ENCODE data around the gene PPFIA4.

The PPFIA4 gene

DNA sequence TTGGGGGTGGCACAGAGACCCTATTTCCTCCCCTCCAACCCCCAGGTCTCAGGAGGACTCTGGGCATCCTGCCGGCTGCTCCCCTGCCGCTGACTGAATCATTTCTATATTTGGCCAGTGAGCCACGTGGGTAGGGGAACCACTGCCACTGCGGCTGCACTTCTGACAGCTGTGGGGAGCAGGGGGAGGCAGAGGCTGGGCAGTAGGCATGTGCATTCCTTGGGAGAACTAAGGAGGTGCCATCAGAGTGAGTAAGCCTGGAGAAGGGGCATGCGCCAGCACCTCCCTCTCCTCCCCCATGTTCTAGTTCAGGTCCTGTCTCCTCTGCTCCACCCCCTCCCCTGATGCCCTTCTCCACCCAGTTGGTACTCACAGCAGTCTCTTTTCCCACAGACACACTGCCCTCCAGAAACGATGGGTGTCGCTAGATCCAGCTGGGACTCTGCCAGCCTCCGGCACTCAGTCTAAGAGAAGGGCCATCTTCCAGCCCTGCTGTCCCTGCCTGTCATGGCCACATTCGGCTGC lies 12.0 kb downstream of the PPFIA4 start:
- Histone ChIP-seq H3K79me2 (ENCODE audit: insufficient read depth, low read depth) (no peaks in the 10 kb centered on the region), H4K20me1 (ENCODE audit: insufficient read depth) (no peaks in the 10 kb centered on the region), H3K27ac (peak overlapping the region; percentile 3; the same call in 1 of the 2 replicates), H3K4me2 (peak overlapping the region; percentile 84), H3K9ac (peak overlapping the region; percentile 22; the same call in 1 of the 2 replicates), H3K4me1 (ENCODE audit: low read depth, poor library complexity, severe bottlenecking) (peaks cover 67% of the 10 kb centered on the region), H3K36me3 (ENCODE audit: insufficient read depth) (no peaks in the 10 kb centered on the region), H3K27me3 (ENCODE audit: insufficient read depth, low read depth) (no peaks in the 10 kb centered on the region), H2AFZ (ENCODE audit: low read depth) (peak overlapping the region; percentile 78), H3K4me3 (IDR thresholded peaks at IDR 0.05; ENCODE audit: insufficient read depth, low read depth, low read length) (peak overlapping the region; percentile 67)
- TF ChIP-seq, protein P1, sequence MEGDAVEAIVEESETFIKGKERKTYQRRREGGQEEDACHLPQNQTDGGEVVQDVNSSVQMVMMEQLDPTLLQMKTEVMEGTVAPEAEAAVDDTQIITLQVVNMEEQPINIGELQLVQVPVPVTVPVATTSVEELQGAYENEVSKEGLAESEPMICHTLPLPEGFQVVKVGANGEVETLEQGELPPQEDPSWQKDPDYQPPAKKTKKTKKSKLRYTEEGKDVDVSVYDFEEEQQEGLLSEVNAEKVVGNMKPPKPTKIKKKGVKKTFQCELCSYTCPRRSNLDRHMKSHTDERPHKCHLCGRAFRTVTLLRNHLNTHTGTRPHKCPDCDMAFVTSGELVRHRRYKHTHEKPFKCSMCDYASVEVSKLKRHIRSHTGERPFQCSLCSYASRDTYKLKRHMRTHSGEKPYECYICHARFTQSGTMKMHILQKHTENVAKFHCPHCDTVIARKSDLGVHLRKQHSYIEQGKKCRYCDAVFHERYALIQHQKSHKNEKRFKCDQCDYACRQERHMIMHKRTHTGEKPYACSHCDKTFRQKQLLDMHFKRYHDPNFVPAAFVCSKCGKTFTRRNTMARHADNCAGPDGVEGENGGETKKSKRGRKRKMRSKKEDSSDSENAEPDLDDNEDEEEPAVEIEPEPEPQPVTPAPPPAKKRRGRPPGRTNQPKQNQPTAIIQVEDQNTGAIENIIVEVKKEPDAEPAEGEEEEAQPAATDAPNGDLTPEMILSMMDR (conservative IDR thresholded peaks at IDR 0.05; ENCODE audit: low read depth, low read length), result peak; percentile 21; the same call in 1 of the 2 replicates

DNA sequence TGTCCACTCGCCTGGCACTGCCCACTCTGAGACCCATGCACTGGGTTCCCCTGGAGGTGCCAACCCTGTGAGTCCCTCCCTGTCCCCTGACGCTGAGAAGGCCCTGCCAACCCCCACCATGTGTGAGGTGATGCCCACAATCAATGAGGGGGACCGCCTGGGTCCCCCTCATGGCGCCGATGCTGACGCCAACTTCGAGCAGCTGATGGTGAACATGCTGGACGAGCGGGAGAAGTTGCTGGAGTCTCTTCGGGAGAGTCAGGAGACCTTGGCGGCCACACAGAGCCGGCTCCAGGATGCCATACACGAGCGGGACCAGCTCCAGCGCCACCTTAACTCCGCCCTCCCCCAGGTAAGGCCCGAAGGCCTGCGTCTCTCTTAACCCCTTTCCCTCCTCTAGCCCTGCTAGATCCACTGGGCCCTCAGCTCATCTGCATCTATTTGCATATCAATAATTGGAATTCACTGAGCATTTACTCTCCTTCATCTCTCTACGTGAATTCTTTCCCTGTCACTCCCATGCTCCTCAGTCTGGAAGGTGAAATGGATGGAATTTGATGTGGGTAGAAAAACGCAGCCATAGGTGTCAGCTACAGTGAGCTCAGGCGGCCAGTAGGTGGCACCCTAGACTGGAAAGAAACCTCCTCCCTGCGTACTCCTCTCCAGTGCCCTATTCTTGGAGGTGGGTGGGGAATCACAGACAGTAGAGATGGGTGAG lies 12.8 kb downstream of the PPFIA4 start:
- Histone ChIP-seq H3K27ac (peak overlapping the region; percentile 3; the same call in 1 of the 2 replicates), H4K20me1 (ENCODE audit: insufficient read depth) (no peaks in the 10 kb centered on the region), H3K4me2 (peak overlapping the region; percentile 84), H3K36me3 (ENCODE audit: insufficient read depth) (no peaks in the 10 kb centered on the region), H3K4me1 (ENCODE audit: low read depth, poor library complexity, severe bottlenecking) (peaks cover 64% of the 10 kb centered on the region), H2AFZ (ENCODE audit: low read depth) (peak overlapping the region; percentile 78; the same call in 1 of the 2 replicates), H3K27me3 (ENCODE audit: insufficient read depth, low read depth) (no peaks in the 10 kb centered on the region), H3K9ac (peak overlapping the region; percentile 22; the same call in 1 of the 2 replicates), H3K79me2 (ENCODE audit: insufficient read depth, low read depth) (no peaks in the 10 kb centered on the region), H3K4me3 (IDR thresholded peaks at IDR 0.05; ENCODE audit: insufficient read depth, low read depth, low read length) (peak overlapping the region; percentile 61)
- TF ChIP-seq, protein P1 (conservative IDR thresholded peaks at IDR 0.05; ENCODE audit: low read depth, low read length), result peak; percentile 98

DNA sequence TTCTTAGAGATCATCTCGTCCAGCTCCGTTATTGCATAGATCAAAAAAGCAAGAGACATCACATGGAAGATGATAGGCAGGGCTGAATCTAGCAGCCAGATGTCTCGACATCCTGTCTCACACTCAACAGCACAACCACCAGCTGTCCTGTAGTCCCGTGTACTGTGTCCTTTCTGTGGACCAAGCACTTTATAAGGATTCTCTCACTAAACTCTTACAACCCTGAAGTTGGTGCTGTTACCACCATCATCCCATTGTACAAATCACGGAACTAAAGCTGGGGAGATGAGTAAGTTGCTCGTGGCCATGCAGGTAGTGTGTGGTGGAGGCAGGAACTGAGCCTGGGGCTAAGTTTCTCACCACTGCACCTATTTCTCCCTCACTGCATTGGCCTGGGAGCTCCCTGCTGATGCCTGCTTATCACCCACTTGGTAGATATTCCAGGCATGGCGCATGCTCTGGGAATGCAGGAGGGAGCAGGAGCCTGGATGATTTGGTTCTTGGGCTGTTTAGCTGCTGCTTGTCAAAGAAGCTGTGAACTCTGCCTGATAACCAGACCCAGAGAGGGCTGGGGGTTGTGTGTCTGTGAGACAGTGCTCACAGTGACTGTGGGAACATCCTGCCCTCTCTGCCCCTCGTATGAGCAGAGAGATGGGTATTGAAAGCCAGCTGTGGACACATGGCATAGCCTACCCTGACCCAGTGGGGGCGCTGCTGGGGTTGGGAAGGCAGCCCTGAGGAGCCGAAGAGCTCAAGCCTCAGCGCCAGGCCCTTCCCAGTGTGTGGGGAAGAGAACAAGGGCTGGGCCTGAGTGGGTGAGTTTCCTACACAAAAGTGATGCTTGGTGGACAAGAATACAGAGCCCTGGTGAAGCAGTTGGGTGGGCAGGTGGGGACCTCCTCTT lies 13.6 kb downstream of the PPFIA4 start:
- Histone ChIP-seq H3K4me1 (ENCODE audit: low read depth, poor library complexity, severe bottlenecking) (peaks cover 64% of the 10 kb centered on the region), H3K4me2 (peak overlapping the region; percentile 84; the same call in 1 of the 2 replicates), H3K27ac (peak overlapping the region; percentile 7; the same call in 1 of the 2 replicates), H3K27me3 (ENCODE audit: insufficient read depth, low read depth) (no peaks in the 10 kb centered on the region), H2AFZ (ENCODE audit: low read depth) (peak overlapping the region; percentile 78), H3K79me2 (ENCODE audit: insufficient read depth, low read depth) (no peaks in the 10 kb centered on the region), H3K4me3 (IDR thresholded peaks at IDR 0.05; ENCODE audit: insufficient read depth, low read depth, low read length) (no peak overlapping the region), H3K36me3 (ENCODE audit: insufficient read depth) (no peaks in the 10 kb centered on the region), H4K20me1 (ENCODE audit: insufficient read depth) (no peaks in the 10 kb centered on the region), H3K9ac (no peak overlapping the region)
- TF ChIP-seq, protein P1 (conservative IDR thresholded peaks at IDR 0.05; ENCODE audit: low read depth, low read length), result peak; percentile 71

DNA sequence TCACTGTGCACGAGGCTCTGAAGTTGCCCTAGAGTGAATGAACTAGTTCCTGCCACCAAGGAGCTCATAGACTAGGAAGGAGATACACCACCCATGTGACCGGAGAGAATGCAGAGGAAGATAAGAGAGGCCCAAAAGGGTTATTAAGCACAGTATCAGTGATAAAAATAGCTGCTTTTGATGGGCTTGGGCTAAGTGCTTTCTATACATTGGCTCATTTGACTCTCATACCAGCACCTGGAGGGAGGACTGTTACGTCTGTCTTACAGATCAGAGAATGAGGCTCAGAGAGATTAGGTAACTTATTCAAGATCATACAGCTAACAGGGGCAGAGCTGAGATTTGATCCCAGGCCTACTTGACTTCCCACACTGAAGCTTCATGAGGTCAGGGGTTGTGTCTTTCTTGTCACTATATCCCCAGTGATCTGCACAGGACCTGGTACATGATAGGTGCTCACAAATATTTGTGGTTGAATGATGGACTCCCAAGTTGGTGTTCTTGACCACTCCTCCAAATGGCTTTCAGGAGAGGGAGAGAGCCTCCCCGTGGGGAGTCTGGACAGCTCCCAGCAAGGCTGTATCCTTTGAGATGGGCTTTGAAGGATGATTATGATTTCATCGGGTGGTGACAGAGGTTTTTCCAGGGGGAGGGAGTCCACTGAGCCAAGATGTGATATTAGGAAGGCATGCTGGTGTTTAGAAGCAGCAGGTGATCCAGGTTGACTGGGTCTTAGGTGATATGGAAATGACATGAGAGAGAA lies 14.4 kb downstream of the PPFIA4 start:
- Histone ChIP-seq H4K20me1 (ENCODE audit: insufficient read depth) (no peaks in the 10 kb centered on the region), H3K79me2 (ENCODE audit: insufficient read depth, low read depth) (no peaks in the 10 kb centered on the region), H3K9ac (no peak overlapping the region), H3K27ac (peak overlapping the region; percentile 27; the same call in 1 of the 2 replicates), H3K4me2 (peak overlapping the region; percentile 84), H3K36me3 (ENCODE audit: insufficient read depth) (no peaks in the 10 kb centered on the region), H2AFZ (ENCODE audit: low read depth) (peak overlapping the region; percentile 78), H3K4me1 (ENCODE audit: low read depth, poor library complexity, severe bottlenecking) (peaks cover 64% of the 10 kb centered on the region), H3K4me3 (IDR thresholded peaks at IDR 0.05; ENCODE audit: insufficient read depth, low read depth, low read length) (no peak overlapping the region), H3K27me3 (ENCODE audit: insufficient read depth, low read depth) (no peaks in the 10 kb centered on the region)
- TF ChIP-seq, protein P1 (conservative IDR thresholded peaks at IDR 0.05; ENCODE audit: low read depth, low read length), result no peak

Data from KMS-11 (cell line).